Spinal cord (tissue), 10 donors: Measurements from ENCODE around the gene THAP7. TPM values are rescaled to one million over a fixed set of nuclear protein-coding genes. Genes with fewer than 3 reads are reported as not detected.

Source experiments
- DNase-seq, 6 donors: peaks; one replicate each; pipeline versions ENCODE4 v3.0.0 to v3.0.0-alpha.2; 2013 to 2015; ENCODE audit warnings: low spot score in 6 of 6, low read depth in 4 of 6
- H3K27ac ChIP-seq: one replicate; pipeline ENCODE4 v1.5.1; 2013; ENCODE audit warnings: low read depth, low read length, control low read depth
- H3K27me3 ChIP-seq: one replicate; pipeline ENCODE4 v1.6.1; 2013; ENCODE audit warnings: low read length; ENCODE audit not compliant: control insufficient read depth, insufficient read depth
- H3K36me3 ChIP-seq: one replicate; pipeline ENCODE4 v1.6.1; 2013; ENCODE audit warnings: low read length; ENCODE audit not compliant: control insufficient read depth, insufficient read depth
- H3K4me1 ChIP-seq: one replicate; pipeline ENCODE4 v1.6.1; 2013; ENCODE audit warnings: low read length; ENCODE audit not compliant: control insufficient read depth, insufficient read depth
- H3K4me3 ChIP-seq: one replicate; pipeline ENCODE4 v1.5.1; 2013; ENCODE audit warnings: low read depth, low read length, control low read depth
- H3K9me3 ChIP-seq: one replicate; pipeline ENCODE4 v1.6.1; 2013; ENCODE audit warnings: low read length; ENCODE audit not compliant: control insufficient read depth, insufficient read depth
- WGBS: methylation state at CpG from one replicate; pipeline ENCODE4 v1.1.5; 2013; ENCODE audit warnings: missing lambda C conversion rate; ENCODE audit not compliant: insufficient coverage; 5-methylcytosine and 5-hydroxymethylcytosine counted together
- polyA plus RNA-seq, 2 donors: library from polyadenylated mRNA; unstranded; fragments of 120-200 nt; gene quantifications; one replicate each; pipeline ENCODE4 v1.2.1, GENCODE V29; 2013; ENCODE audit not compliant: insufficient read length in 2 of 2
- total RNA-seq, 2 donors: library from RNA; depleted of rRNA in 1 of 2; stranded (reverse); fragments of 120-200 nt in 1 of 2; fragments of >200 nt in 1 of 2; gene quantifications; one replicate each; pipeline versions ENCODE4 v1.2.3 to v1.2.4, GENCODE V29; 2013 to 2014
- donor health status: healthy.

THAP7 gene
- total and polyA plus RNA-seq, 4 donors: 15.1 to 37.2 (median 30.1) TPM

- Histone ChIP-seq H3K27me3 (peaks cover 28% of the 10 kb centered on the region), H3K36me3 (peaks cover 13% of the 10 kb centered on the region), H3K9me3 (no peaks in the 10 kb centered on the region), H3K4me1 (peaks cover 18% of the 10 kb centered on the region), H3K27ac (no peak overlapping the region), H3K4me3 (no peak overlapping the region)
- WGBS: 100% methylated on average over 1 of the region's 7 CpGs
- DNase-seq: no peak
Measured at GRCh38 chr22:20955548-20955947, 46.4 kb downstream of the THAP7 start.

- no peak for DNase-seq
- H3K4me3 ChIP-seq: no peak overlapping the region
- peaks cover 26% of the 10 kb centered on the region for H3K27me3 ChIP-seq
- no peaks in the 10 kb centered on the region for H3K9me3 ChIP-seq
- peaks cover 26% of the 10 kb centered on the region for H3K36me3 ChIP-seq
- peaks cover 18% of the 10 kb centered on the region for H3K4me1 ChIP-seq
- 99% methylated on average over 5 of the region's 8 CpGs for WGBS
- no peak overlapping the region for H3K27ac ChIP-seq
Measured at GRCh38 chr22:20953668-20954500, 48.0 kb downstream of the THAP7 start.

GRCh38 chr22:20953342-20953608 lies 48.6 kb downstream of the THAP7 start:
- no peak for DNase-seq
- Histone ChIP-seq H3K36me3 (peaks cover 27% of the 10 kb centered on the region), H3K4me1 (peaks cover 17% of the 10 kb centered on the region), H3K9me3 (no peaks in the 10 kb centered on the region), H3K27ac (no peak overlapping the region), H3K4me3 (no peak overlapping the region), H3K27me3 (peaks cover 20% of the 10 kb centered on the region)
- no CpG with 5 or more reads among the region's 3 CpGs for WGBS

GRCh38 chr22:20952544-20953341 lies 49.2 kb downstream of the THAP7 start:
- Histone ChIP-seq H3K4me3 (no peak overlapping the region), H3K36me3 (peaks cover 27% of the 10 kb centered on the region), H3K4me1 (peaks cover 11% of the 10 kb centered on the region), H3K27ac (no peak overlapping the region), H3K9me3 (no peaks in the 10 kb centered on the region), H3K27me3 (peaks cover 15% of the 10 kb centered on the region)
- 90% methylated on average over 13 of the region's 13 CpGs for WGBS
- no peak for DNase-seq

- H3K4me1 ChIP-seq: peaks cover 4% of the 10 kb centered on the region
- 71% methylated on average over 6 of the region's 8 CpGs for WGBS
- H3K27ac ChIP-seq: no peak overlapping the region
- H3K27me3 ChIP-seq: peaks cover 9% of the 10 kb centered on the region
- H3K4me3 ChIP-seq: no peak overlapping the region
- no peaks in the 10 kb centered on the region for H3K9me3 ChIP-seq
- H3K36me3 ChIP-seq: peaks cover 27% of the 10 kb centered on the region
- no peak for DNase-seq
Measured at GRCh38 chr22:20951932-20952380, 50.0 kb downstream of the THAP7 start.

- H3K36me3 ChIP-seq: peaks cover 27% of the 10 kb centered on the region
- H3K4me1 ChIP-seq: no peaks in the 10 kb centered on the region
- no peak for DNase-seq
- no peaks in the 10 kb centered on the region for H3K9me3 ChIP-seq
- H3K27me3 ChIP-seq: peaks cover 3% of the 10 kb centered on the region
- no peak overlapping the region for H3K27ac ChIP-seq
- H3K4me3 ChIP-seq: no peak overlapping the region
- WGBS: 84% methylated on average over 8 of the region's 10 CpGs
Measured at GRCh38 chr22:20951151-20951931, 50.6 kb downstream of the THAP7 start.

- no peaks in the 10 kb centered on the region for H3K27me3 ChIP-seq
- peaks cover 3% of the 10 kb centered on the region for H3K4me1 ChIP-seq
- no peak overlapping the region for H3K27ac ChIP-seq
- no peak for DNase-seq
- H3K4me3 ChIP-seq: no peak overlapping the region
- H3K36me3 ChIP-seq: peaks cover 27% of the 10 kb centered on the region
- WGBS: 83% methylated on average over 12 of the region's 13 CpGs
- no peaks in the 10 kb centered on the region for H3K9me3 ChIP-seq
Measured at GRCh38 chr22:20949698-20950183, 52.2 kb downstream of the THAP7 start.
